NT2/D1 (cell line): ENCODE results near the gene OR6C1.

Experiments
- SUZ12 ChIP-seq: IDR thresholded peaks from 2 replicates; pipeline ENCODE4 v1.6.1; 2011; ENCODE audit not compliant: insufficient read length, insufficient read depth; ENCODE audit errors: extremely low read depth
- YY1 ChIP-seq: IDR thresholded peaks from 2 replicates; pipeline ENCODE4 v1.6.1; 2011; ENCODE audit not compliant: insufficient read length, insufficient read depth
- ZNF274 ChIP-seq: IDR thresholded peaks from 2 replicates; pipeline ENCODE4 v1.6.1; 2011; ENCODE audit warnings: mild to moderate bottlenecking, low read depth, low read length

DNA sequence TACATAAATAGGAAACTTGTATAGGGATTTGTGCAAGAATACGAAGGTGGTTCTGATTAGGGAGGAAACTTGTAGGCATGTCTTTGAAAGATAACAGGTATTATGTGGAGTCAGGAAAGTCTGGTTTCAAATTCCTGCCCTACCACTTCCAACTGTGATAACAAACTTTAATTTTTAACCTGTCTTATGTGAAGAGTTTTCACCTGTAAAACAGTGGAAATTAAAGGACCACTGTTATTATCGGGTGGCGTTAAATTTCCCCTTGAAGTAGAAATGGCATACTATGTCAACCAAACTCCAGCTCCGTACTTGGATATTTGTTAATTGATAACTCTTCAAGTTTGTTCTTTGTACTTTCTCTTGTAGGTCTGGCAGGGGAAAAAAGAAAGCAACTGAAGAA, 6.1 kb downstream of the OR6C1 start:
- TF ChIP-seq ZNF274 (no peak), YY1 (no peak), SUZ12 (no peak)
